GM19324 (cell line): ENCODE measurements around the gene GIGYF1.
"Not testable (repeated sequence)": the region's sequence is repeated elsewhere in the genome, so short reads cannot be mapped to it uniquely, and the experiment has no call there.

Experiments
- ATAC-seq: cut with Tn5 transposase; IDR thresholded peaks from one replicate; pipeline ENCODE4 v1.9.1; 2021; ENCODE audit warnings: mild to moderate bottlenecking, moderate library complexity; ENCODE audit not compliant: unreplicated experiment, low FRiP score

GIGYF1 gene, protein sequence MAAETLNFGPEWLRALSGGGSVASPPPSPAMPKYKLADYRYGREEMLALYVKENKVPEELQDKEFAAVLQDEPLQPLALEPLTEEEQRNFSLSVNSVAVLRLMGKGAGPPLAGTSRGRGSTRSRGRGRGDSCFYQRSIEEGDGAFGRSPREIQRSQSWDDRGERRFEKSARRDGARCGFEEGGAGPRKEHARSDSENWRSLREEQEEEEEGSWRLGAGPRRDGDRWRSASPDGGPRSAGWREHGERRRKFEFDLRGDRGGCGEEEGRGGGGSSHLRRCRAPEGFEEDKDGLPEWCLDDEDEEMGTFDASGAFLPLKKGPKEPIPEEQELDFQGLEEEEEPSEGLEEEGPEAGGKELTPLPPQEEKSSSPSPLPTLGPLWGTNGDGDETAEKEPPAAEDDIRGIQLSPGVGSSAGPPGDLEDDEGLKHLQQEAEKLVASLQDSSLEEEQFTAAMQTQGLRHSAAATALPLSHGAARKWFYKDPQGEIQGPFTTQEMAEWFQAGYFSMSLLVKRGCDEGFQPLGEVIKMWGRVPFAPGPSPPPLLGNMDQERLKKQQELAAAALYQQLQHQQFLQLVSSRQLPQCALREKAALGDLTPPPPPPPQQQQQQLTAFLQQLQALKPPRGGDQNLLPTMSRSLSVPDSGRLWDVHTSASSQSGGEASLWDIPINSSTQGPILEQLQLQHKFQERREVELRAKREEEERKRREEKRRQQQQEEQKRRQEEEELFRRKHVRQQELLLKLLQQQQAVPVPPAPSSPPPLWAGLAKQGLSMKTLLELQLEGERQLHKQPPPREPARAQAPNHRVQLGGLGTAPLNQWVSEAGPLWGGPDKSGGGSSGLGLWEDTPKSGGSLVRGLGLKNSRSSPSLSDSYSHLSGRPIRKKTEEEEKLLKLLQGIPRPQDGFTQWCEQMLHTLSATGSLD (N-terminal part only)

DNA sequence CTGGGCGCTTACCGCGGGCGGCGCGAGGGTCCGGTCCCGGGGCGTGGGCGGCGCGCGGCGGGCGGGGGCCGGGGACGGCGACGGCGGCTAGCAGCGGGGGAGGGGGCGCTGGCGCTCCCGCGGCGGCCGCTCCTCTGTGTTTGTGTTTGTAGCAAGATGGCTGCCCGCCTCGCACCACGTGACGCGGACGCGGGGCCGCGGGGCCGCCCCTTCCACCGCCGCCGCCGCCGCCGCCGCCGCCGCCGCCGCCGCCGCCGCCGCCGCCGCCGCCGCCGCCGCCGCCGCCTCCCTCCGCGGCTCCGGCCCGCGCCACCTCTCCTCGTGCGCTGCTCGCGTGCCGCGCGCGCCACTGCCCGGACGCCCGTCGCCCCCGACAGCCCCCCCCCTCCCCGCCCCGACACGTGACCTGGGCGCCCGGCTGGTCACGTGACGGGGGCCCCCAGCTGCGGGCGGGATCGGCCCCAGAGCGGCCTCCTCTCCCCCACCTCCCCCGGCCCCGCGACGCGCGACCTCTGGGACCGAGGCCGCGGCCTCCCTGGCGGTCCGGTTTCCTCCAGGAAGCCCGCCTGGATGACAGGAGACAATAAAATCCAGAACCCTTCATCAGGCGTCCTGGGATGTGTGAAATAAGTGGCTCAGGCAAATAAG, at the start of gene GIGYF1:
Gene GIGYF1 (minus strand): TSS at position 153 of the 648 bp plus-strand sequence. CDS start 6,012 bp downstream, outside the sequence.
- peak; percentile 75 for ATAC-seq

DNA sequence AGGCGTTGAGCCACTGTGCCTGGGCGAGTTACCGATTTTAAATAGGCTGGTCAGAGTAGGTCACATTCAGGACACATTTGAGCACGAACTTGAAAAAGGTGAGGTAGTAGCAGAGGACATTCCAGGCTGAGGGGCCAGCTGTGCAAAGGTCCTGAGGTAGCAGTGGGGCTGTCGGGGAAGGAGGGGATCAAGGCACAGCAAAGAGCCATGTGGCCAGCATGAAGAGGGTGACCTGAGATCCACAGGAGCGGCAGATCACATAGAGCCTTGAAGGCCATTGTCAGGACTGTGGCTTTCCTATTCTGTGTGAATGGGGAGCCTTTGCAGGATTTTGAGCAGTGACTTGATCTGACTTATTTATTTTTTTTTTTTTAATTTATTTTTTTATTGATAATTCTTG, 45.9 kb upstream of the GIGYF1 start:
- no peak for ATAC-seq

DNA sequence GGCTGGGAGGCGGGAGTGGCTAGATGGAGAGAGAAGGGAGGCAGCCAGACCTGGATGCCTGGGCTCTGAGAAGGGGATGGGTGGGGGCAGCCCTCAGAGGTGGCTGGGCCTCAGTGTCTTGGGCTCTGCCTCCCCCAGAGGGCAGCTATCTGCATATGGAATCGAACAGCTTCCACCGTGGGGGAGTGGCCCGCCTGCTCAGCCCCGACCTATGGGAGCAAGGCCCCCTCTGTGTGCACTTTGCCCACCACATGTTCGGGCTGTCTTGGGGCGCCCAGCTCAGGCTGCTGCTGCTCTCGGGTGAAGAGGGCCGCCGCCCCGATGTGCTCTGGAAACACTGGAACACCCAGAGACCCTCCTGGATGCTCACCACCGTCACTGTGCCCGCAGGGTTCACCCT, 42.6 kb upstream of the GIGYF1 start:
- ATAC-seq = no peak

DNA sequence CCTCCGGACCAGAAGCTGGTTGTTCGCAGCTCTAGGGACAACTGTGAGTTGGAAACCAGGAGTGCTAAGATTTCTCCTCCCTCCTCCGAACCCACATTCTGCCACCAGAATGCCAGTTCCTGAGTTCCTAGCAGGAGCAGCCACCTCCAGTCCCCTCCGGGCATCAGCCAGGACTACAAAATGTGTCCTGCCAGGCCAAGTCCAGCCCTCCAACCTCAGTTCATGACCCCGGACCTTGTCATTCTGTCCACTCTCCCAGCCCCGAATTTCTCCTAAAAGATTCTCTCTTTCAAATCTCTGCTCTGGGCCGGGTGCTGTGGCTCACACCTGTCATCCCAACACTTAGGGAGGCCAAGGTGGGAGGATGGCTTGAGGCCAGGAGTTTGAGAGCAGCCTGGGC, 41.7 kb upstream of the GIGYF1 start:
- no peak for ATAC-seq

DNA sequence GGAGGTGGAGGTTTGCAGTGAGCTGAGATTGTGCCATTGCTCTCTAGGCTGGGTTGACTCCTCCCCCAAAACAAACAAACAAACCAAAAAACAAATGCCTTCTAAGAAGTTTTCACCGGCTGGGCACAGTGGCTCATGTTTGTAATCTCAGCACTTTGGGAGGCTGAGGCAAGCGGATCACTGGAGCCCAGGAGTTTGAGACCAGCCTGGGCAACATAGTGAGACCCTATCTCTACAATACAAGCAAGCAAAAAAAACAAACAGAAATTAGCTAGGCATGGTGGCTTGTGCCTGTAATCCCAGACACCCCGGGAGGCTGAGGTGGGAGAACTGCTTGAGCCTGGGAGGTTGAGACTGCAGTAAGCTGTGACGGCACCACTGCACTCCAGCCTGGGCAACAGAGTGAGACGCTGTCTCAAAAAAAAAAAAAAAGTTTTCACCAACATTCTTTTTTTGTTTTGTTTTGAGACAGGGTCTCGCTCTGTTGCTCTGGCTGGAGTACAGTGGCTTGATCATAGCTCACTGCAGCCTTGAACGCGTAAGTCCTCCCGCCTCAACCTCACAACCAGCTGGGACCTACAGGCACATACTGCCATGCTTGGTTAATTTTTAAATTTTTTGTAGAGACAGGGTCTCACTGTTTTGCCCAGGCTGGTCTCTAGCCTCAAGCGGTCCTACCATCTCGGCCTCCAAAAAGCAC, 38.0 kb upstream of the GIGYF1 start:
- no peak for ATAC-seq

DNA sequence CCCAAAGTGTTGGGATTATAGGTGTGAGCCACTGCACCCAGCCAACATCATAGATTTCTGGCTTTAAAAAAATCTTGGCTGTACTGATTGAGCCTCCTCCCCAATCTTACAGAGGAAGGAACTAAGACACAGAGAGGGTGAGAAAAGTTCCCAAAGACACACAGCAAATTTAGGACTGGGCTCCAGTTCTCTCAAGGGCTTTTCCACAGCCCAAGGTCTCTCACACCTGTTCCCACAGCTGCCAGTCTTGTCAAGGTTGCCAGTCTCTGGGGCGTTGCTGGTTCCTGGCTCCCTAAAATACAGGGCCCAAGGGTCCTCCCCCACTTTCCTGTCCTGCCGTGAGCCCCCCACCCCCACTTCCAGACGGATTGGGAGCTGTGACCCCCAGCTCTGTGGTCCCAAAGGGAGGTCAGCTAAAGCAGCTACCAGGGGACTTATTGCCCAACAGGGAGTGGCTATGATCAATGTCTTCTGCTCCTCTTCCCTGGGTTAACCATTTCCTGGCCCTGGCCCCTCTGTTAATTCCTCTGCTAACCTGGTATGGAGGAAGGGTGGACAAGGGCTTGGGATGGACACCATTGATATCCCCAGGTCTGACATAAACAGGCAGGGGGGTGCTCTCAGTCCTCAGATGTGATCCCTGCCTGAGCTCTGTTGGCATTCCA, 36.2 kb upstream of the GIGYF1 start:
- no peak for ATAC-seq

DNA sequence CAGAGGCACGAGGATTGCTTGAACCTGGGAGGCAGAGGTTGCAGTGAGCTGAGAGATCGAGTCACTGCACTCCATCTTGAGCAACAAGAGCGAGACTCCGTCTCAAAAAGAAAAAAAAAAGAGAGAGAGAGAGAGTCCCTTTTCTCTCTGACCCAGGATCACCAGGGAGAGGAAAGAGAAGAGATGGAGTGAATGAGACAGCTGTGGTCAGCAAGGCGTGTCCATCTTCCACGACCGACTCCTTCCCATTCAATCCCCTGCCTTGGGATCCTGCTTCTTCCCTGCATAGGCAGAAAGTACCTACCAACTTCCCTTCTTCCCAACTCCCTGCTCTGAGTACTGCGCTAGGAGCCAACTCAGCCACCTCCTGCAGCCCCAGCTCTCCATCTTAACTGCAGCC, 34.1 kb upstream of the GIGYF1 start:
- no peak for ATAC-seq

DNA sequence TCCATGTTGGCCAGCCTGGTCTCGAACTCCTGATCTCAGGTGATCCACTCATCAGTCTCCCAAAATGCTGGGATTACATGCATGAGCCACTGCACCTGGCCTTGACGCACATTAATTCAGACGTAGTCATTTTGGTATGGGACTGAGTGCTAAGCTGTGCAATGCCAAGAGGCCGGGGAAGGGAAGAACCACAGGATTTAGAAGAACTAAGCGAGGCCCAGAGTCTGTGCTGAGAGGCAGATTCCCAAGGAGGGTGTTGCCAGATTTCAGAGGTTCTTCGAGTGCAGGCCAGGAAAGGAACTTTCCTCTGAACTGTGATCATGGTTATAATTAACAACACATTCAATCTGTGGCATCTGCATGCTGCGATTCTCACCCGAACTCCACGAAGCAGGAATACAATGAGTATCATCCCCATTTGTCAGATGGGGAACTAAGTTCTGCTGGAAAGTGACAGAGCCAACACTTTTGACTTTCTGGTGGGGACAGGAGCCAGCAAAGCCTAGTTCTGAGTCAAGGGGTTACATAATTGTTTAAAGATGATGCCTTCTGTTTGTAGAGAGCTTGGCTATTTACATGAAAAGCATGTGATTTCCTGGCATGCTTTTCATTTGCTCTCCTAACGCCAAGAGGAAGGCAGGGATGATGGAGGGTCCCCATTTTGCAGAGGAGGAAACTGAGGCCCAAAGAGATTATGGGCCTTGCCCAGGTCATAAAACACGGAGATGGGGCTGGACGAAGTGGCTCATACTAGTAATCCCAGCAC, 33.1 kb upstream of the GIGYF1 start:
- ATAC-seq = no peak

DNA sequence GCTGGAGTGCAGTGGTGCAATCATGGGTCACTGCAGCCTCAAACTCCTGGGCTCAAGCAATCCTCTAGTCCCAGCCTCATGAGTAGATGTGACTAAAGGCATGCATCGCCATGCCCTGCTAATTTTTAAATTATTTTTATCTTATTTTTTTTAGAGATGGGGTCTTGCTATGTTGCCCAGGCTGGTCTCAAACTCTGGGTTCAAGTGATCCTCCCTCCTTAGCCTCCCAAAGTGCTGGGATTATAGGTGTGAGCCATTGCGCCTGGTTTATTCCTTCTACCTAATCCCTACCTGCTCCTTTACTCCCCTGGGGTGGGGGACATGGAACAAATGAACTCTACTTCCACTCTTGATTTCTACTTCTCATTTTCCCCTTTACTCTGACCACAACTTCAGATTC, 30.3 kb upstream of the GIGYF1 start:
- not testable (repeated sequence) for ATAC-seq

DNA sequence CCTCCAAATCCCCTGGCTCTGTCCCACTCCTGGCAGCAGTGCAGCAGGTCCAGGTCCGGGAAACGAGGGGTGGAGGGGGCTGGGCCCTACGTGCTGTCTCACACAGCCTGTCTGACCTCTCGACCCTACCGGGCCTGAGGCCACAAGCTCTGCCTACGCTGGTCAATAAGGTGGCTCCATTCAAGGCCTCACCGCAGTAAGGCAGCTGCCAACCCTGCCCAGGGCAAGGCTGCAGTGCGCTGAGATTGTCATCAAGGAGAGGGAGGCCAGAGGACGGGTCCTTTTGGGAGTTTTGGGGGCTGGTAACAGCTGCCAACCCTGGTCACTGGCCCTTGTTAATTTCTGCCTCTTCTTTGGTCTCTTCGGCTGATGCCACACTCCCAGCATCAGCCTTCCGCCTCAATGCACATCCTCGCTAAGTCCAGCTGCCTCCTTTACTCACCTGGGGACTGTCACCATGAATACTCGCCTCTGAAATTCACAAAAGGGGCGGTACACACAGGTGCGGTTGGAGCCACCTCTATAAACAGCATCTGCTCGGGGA, 29.8 kb upstream of the GIGYF1 start:
- no peak for ATAC-seq

DNA sequence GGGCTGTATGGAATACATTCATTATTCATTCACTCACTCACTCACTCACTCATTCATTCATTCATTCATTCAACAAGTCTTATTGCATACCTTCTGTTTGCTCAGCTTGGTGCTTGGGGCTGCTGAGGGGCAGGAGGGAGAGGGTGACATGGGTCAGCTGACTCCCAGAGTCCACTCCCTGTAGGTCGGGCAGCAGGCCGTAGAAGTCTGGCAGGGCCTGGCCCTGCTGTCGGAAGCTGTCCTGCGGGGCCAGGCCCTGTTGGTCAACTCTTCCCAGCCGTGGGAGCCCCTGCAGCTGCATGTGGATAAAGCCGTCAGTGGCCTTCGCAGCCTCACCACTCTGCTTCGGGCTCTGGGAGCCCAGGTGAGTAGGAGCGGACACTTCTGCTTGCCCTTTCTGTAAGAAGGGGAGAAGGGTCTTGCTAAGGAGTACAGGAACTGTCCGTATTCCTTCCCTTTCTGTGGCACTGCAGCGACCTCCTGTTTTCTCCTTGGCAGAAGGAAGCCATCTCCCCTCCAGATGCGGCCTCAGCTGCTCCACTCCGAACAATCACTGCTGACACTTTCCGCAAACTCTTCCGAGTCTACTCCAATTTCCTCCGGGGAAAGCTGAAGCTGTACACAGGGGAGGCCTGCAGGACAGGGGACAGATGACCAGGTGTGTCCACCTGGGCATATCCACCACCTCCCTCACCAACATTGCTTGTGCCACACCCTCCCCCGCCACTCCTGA, 28.6 kb upstream of the GIGYF1 start:
- no peak for ATAC-seq

DNA sequence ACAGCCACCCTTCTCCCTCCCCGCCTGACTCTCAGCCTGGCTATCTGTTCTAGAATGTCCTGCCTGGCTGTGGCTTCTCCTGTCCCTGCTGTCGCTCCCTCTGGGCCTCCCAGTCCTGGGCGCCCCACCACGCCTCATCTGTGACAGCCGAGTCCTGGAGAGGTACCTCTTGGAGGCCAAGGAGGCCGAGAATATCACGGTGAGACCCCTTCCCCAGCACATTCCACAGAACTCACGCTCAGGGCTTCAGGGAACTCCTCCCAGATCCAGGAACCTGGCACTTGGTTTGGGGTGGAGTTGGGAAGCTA, 27.4 kb upstream of the GIGYF1 start:
- no peak for ATAC-seq

DNA sequence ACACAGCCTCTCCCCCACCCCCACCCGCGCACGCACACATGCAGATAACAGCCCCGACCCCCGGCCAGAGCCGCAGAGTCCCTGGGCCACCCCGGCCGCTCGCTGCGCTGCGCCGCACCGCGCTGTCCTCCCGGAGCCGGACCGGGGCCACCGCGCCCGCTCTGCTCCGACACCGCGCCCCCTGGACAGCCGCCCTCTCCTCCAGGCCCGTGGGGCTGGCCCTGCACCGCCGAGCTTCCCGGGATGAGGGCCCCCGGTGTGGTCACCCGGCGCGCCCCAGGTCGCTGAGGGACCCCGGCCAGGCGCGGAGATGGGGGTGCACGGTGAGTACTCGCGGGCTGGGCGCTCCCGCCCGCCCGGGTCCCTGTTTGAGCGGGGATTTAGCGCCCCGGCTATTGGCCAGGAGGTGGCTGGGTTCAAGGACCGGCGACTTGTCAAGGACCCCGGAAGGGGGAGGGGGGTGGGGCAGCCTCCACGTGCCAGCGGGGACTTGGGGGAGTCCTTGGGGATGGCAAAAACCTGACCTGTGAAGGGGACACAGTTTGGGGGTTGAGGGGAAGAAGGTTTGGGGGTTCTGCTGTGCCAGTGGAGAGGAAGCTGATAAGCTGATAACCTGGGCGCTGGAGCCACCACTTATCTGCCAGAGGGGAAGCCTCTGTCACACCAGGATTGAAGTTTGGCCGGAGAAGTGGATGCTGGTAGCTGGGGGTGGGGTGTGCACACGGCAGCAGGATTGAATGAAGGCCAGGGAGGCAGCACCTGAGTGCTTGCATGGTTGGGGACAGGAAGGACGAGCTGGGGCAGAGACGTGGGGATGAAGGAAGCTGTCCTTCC, 26.8 kb upstream of the GIGYF1 start:
- no peak for ATAC-seq

DNA sequence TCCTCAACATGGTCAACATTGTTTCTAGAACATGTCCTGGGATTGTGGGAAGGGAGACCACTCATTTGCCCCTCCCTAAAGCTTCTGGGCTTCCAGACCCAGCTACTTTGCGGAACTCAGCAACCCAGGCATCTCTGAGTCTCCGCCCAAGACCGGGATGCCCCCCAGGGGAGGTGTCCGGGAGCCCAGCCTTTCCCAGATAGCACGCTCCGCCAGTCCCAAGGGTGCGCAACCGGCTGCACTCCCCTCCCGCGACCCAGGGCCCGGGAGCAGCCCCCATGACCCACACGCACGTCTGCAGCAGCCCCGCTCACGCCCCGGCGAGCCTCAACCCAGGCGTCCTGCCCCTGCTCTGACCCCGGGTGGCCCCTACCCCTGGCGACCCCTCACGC, 26.2 kb upstream of the GIGYF1 start, which contains the start of gene EPO:
Gene EPO (plus strand): TSS at position 190 of the 392 bp plus-strand sequence. CDS start 513 bp downstream, outside the sequence.
- ATAC-seq = no peak

DNA sequence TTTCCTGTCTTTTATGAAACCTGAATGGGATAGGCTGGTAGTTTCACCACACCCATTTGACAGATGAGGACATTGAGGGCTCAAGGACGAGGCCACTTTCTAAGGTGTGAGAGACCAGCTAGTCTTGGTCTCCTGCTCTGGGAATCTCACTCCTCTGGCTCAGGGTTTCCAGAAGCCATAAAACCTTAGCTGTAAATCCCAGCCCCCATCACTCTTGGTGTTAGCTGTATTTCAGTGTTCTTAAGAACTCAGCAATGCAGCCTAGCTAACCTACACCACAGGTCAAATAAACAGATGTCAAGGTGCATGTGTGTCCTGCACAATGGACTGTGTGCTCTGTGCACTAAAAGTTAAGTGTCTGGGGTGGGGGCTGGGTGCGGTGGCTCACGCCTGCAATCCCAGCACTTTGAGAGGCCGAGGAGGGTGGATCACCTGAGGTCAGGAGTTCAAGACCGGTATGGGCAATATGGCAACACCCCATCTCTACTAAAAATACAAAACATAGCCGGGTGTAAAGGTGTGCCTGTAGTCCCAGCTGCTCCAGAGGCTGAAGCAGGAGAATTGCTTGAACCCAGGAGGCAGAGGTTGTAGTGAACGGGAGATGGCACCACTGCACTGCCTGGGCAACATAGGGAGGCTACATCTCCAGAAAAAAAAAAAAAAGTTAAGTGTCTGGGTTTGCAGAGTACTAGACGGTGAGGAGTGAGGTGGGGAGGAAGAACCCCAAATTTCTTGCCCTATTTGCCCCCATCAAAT, 25.7 kb upstream of the GIGYF1 start:
- no peak for ATAC-seq

DNA sequence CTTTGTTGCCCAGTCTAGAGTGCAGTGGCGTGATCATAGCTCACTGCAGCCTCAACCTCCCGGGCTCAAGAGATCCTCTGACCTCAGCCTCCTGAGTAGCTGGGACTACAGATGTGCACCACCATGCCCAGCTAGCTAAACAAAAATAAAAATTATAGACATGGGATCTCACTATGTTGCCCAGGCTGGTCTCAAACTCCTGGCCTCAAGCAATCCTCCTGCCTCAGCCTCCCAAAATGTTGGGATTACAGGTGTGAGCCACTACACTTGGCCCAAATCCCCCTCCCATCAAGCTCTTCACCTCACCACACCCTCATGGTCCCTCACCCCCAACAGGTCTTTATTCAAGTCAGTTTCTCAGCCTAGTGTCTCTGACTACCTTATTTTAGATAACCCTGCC, 23.0 kb upstream of the GIGYF1 start:
- ATAC-seq = not testable (repeated sequence)

DNA sequence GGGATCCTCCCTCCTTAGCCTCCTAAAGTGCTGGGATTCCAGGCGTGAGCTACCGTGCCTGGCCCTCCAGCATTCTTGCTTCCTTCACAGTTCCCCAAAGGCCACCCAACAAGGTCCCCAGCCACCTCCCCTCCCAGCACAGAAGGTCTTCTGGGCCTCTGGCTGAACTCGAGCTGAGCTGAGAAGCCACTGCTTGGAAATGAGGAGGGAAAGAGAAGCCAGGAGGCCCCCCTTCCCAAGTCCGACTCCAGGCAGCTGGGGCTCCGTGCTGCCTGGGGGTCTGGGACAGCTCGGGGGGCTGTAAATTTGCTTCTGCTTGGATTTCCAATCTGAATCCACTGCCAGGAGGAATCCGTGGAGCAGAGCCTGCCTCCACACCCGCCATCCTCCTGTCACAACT, 20.7 kb upstream of the GIGYF1 start:
- ATAC-seq = no peak
